HEK293 (cell line): ENCODE results near the gene WTAP.

Experiments
- GLI2 ChIP-seq: fragments of 450-650 bp; formaldehyde crosslinking; IDR thresholded peaks from 2 replicates; pipeline ENCODE4; 2017; ENCODE audit warnings: missing biosample characterization, missing genetic modification characterization, low read depth, borderline replicate concordance
- GLIS1 ChIP-seq: fragments of 450-650 bp; formaldehyde crosslinking; IDR thresholded peaks from 2 replicates; pipeline ENCODE4 v1.5.1; 2016; ENCODE audit warnings: missing biosample characterization, missing genetic modification characterization
- OSR2 ChIP-seq: fragments of 450-650 bp; formaldehyde crosslinking; IDR thresholded peaks from 2 replicates; pipeline ENCODE4 v1.5.1; 2016; ENCODE audit warnings: missing biosample characterization, missing genetic modification characterization
- PRDM6 ChIP-seq: fragments of 450-650 bp; formaldehyde crosslinking; IDR thresholded peaks from 2 replicates; pipeline ENCODE4 v1.5.1; 2017; ENCODE audit warnings: missing biosample characterization, missing genetic modification characterization
- REST ChIP-seq: fragments of 450-650 bp; formaldehyde crosslinking; IDR thresholded peaks from 2 replicates; pipeline ENCODE4 v1.5.1; 2016; ENCODE audit warnings: missing biosample characterization, missing genetic modification characterization
- SCRT2 ChIP-seq: fragments of 450-650 bp; formaldehyde crosslinking; IDR thresholded peaks from 2 replicates; pipeline ENCODE4 v1.5.1; 2016; ENCODE audit warnings: missing biosample characterization, missing genetic modification characterization
- SETDB1 ChIP-seq: IDR thresholded peaks from one replicate; pipeline ENCODE4 v1.6.1; 2017; ENCODE audit warnings: mild to moderate bottlenecking, low read length, moderate library complexity, mixed read lengths; ENCODE audit not compliant: insufficient read length
- SP2 ChIP-seq: fragments of 450-650 bp; formaldehyde crosslinking; IDR thresholded peaks from 2 replicates; pipeline ENCODE4 v1.5.1; 2016; ENCODE audit warnings: missing biosample characterization, missing genetic modification characterization
- ZFHX2 ChIP-seq: fragments of 450-650 bp; formaldehyde crosslinking; conservative IDR thresholded peaks from 2 replicates; pipeline ENCODE4 v1.5.1; 2016; ENCODE audit warnings: missing biosample characterization, missing genetic modification characterization
- ZFP3 ChIP-seq: fragments of 450-650 bp; formaldehyde crosslinking; IDR thresholded peaks from 2 replicates; pipeline ENCODE4 v1.5.1; 2016; ENCODE audit warnings: low read depth, missing biosample characterization, missing genetic modification characterization
- ZFP37 ChIP-seq: fragments of 450-650 bp; formaldehyde crosslinking; IDR thresholded peaks from 2 replicates; pipeline ENCODE4 v1.5.1; 2016; ENCODE audit warnings: missing biosample characterization, missing genetic modification characterization
- ZNF10 ChIP-seq: fragments of 450-650 bp; formaldehyde crosslinking; IDR thresholded peaks from 2 replicates; pipeline ENCODE4 v1.5.1; 2017; ENCODE audit warnings: missing biosample characterization, missing genetic modification characterization
- ZNF211 ChIP-seq: fragments of 450-650 bp; formaldehyde crosslinking; IDR thresholded peaks from 2 replicates; pipeline ENCODE4 v1.5.1; 2016; ENCODE audit warnings: low read depth, missing biosample characterization, missing genetic modification characterization
- ZNF223 ChIP-seq: fragments of 450-650 bp; formaldehyde crosslinking; IDR thresholded peaks from 2 replicates; pipeline ENCODE4 v1.5.1; 2016; ENCODE audit warnings: missing biosample characterization, missing genetic modification characterization
- ZNF324 ChIP-seq: fragments of 450-650 bp; formaldehyde crosslinking; IDR thresholded peaks from 2 replicates; pipeline ENCODE4 v1.5.1; 2016; ENCODE audit warnings: missing biosample characterization, missing genetic modification characterization
- ZNF362 ChIP-seq: fragments of 450-650 bp; formaldehyde crosslinking; IDR thresholded peaks from 2 replicates; pipeline ENCODE4 v1.5.1; 2016; ENCODE audit warnings: missing biosample characterization, missing genetic modification characterization
- ZNF37A ChIP-seq: fragments of 450-650 bp; IDR thresholded peaks from 2 replicates; pipeline ENCODE4 v1.5.1; 2018; ENCODE audit warnings: missing biosample characterization, missing genetic modification characterization
- ZNF423 ChIP-seq: fragments of 450-650 bp; formaldehyde crosslinking; IDR thresholded peaks from 2 replicates; pipeline ENCODE4 v1.5.1; 2016; ENCODE audit warnings: missing biosample characterization, missing genetic modification characterization
- ZNF473 ChIP-seq: fragments of 450-650 bp; formaldehyde crosslinking; IDR thresholded peaks from 2 replicates; pipeline ENCODE4 v1.5.1; 2017; ENCODE audit warnings: missing biosample characterization, missing genetic modification characterization
- ZNF48 ChIP-seq: fragments of 450-650 bp; formaldehyde crosslinking; IDR thresholded peaks from 2 replicates; pipeline ENCODE4 v1.5.1; 2016; ENCODE audit warnings: missing biosample characterization, missing genetic modification characterization
- ZNF501 ChIP-seq: fragments of 450-650 bp; formaldehyde crosslinking; IDR thresholded peaks from 2 replicates; pipeline ENCODE4 v1.5.1; 2016; ENCODE audit warnings: missing biosample characterization, missing genetic modification characterization
- ZNF510 ChIP-seq: fragments of 450-650 bp; formaldehyde crosslinking; IDR thresholded peaks from 2 replicates; pipeline ENCODE4 v1.5.1; 2018; ENCODE audit warnings: mild to moderate bottlenecking, missing genetic modification characterization, missing biosample characterization; ENCODE audit not compliant: insufficient replicate concordance
- ZNF558 ChIP-seq: fragments of 450-650 bp; formaldehyde crosslinking; IDR thresholded peaks from 2 replicates; pipeline ENCODE4 v1.5.1; 2016; ENCODE audit warnings: missing biosample characterization, missing genetic modification characterization
- ZNF561 ChIP-seq: fragments of 450-650 bp; IDR thresholded peaks from 2 replicates; pipeline ENCODE4 v1.5.1; 2018; ENCODE audit warnings: missing biosample characterization, missing genetic modification characterization, borderline replicate concordance
- ZNF660 ChIP-seq: fragments of 450-650 bp; IDR thresholded peaks from 2 replicates; pipeline ENCODE4 v1.5.1; 2018; ENCODE audit warnings: missing biosample characterization, mild to moderate bottlenecking, missing genetic modification characterization
- ZNF677 ChIP-seq: fragments of 450-650 bp; IDR thresholded peaks from 2 replicates; pipeline ENCODE4 v1.5.0; 2018; ENCODE audit warnings: missing biosample characterization, mild to moderate bottlenecking, missing genetic modification characterization, moderate library complexity
- ZNF792 ChIP-seq: fragments of 450-650 bp; formaldehyde crosslinking; IDR thresholded peaks from 2 replicates; pipeline ENCODE4 v1.5.1; 2016; ENCODE audit warnings: missing biosample characterization, missing genetic modification characterization
- ZNF837 ChIP-seq: fragments of 450-650 bp; formaldehyde crosslinking; IDR thresholded peaks from 2 replicates; pipeline ENCODE4 v1.5.1; 2016; ENCODE audit warnings: missing biosample characterization, missing genetic modification characterization
- TF ChIP-seq, protein P1 (sequence below): fragments of 450-650 bp; formaldehyde crosslinking; IDR thresholded peaks from 2 replicates; pipeline ENCODE4 v1.5.1; 2017; ENCODE audit warnings: missing biosample characterization, missing genetic modification characterization
- TF ChIP-seq, protein P2 (sequence below): fragments of 450-650 bp; formaldehyde crosslinking; IDR thresholded peaks from 2 replicates; pipeline ENCODE4 v1.5.1; 2016; ENCODE audit warnings: missing biosample characterization, missing genetic modification characterization

WTAP gene

GRCh38 chr6:159726918-159727716, at the start of gene WTAP (continued):
- 0 out of 2 replicates have a peak, but pooled peaks have one; percentile 24 for TF ChIP-seq ZNF677 (tag by site-specific recombination)
- no peak; the same call in 1 of the 2 replicates for TF ChIP-seq ZNF10 (tag by site-specific recombination)
- peak; percentile 92 for TF ChIP-seq ZFHX2 (tag by site-specific recombination)
- TF ChIP-seq ZNF223 (tag by site-specific recombination): no peak
- peak; percentile 97 for TF ChIP-seq ZNF561
- no peak; the same call in 1 of the 2 replicates for TF ChIP-seq ZNF362 (tag by site-specific recombination)
- TF ChIP-seq ZFP37 (tag by site-specific recombination): peak; percentile 79; the same call in 1 of the 2 replicates
- TF ChIP-seq SCRT2 (tag by site-specific recombination): peak; percentile 99
- peak; percentile 67 for TF ChIP-seq REST (tag by site-specific recombination)
- peak; percentile 99 for TF ChIP-seq ZNF501
- TF ChIP-seq ZNF510 (tag by site-specific recombination): no peak
- no peak; the same call in 1 of the 2 replicates for TF ChIP-seq ZNF558
- peak; percentile 91 for TF ChIP-seq SP2 (tag by site-specific recombination)
- peak; percentile 96 for TF ChIP-seq ZNF324 (tag by site-specific recombination)
- peak; percentile 54; the same call in 1 of the 2 replicates for TF ChIP-seq ZNF423
- peak; percentile 64 for TF ChIP-seq SETDB1
- TF ChIP-seq, protein P1, sequence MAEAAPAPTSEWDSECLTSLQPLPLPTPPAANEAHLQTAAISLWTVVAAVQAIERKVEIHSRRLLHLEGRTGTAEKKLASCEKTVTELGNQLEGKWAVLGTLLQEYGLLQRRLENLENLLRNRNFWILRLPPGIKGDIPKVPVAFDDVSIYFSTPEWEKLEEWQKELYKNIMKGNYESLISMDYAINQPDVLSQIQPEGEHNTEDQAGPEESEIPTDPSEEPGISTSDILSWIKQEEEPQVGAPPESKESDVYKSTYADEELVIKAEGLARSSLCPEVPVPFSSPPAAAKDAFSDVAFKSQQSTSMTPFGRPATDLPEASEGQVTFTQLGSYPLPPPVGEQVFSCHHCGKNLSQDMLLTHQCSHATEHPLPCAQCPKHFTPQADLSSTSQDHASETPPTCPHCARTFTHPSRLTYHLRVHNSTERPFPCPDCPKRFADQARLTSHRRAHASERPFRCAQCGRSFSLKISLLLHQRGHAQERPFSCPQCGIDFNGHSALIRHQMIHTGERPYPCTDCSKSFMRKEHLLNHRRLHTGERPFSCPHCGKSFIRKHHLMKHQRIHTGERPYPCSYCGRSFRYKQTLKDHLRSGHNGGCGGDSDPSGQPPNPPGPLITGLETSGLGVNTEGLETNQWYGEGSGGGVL (tag by site-specific recombination): 0 out of 2 replicates have a peak, but pooled peaks have one; percentile 26
- TF ChIP-seq ZNF660: peak; percentile 78; the same call in 1 of the 2 replicates
- no peak for TF ChIP-seq ZNF473 (tag by site-specific recombination)
- no peak for TF ChIP-seq ZNF792 (tag by site-specific recombination)
- TF ChIP-seq ZNF48 (tag by site-specific recombination): no peak
- TF ChIP-seq GLI2: no peak
- TF ChIP-seq OSR2 (tag by site-specific recombination): peak; percentile 56
- TF ChIP-seq ZNF837: no peak
- 0 out of 2 replicates have a peak, but pooled peaks have one; percentile 36 for TF ChIP-seq PRDM6 (tag by site-specific recombination)
- TF ChIP-seq ZNF211 (tag by site-specific recombination): no peak
- no peak for TF ChIP-seq ZNF37A (tag by site-specific recombination)
- peak; percentile 75 for TF ChIP-seq GLIS1 (tag by site-specific recombination)
- 0 out of 2 replicates have a peak, but pooled peaks have one; percentile 37 for TF ChIP-seq ZFP3 (tag by site-specific recombination)
- TF ChIP-seq, protein P2, sequence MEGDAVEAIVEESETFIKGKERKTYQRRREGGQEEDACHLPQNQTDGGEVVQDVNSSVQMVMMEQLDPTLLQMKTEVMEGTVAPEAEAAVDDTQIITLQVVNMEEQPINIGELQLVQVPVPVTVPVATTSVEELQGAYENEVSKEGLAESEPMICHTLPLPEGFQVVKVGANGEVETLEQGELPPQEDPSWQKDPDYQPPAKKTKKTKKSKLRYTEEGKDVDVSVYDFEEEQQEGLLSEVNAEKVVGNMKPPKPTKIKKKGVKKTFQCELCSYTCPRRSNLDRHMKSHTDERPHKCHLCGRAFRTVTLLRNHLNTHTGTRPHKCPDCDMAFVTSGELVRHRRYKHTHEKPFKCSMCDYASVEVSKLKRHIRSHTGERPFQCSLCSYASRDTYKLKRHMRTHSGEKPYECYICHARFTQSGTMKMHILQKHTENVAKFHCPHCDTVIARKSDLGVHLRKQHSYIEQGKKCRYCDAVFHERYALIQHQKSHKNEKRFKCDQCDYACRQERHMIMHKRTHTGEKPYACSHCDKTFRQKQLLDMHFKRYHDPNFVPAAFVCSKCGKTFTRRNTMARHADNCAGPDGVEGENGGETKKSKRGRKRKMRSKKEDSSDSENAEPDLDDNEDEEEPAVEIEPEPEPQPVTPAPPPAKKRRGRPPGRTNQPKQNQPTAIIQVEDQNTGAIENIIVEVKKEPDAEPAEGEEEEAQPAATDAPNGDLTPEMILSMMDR: peak; percentile 59; the same call in 1 of the 2 replicates
